HG03135 (cell line): Measurements from ENCODE around the gene CDCP1.
"Not testable (repeated sequence)": the region's sequence is repeated elsewhere in the genome, so short reads cannot be mapped to it uniquely, and the experiment has no call there.

ENCODE experiments used
- ATAC-seq: cut with Tn5 transposase; IDR thresholded peaks from one replicate; pipeline ENCODE4 v1.9.1; 2021; ENCODE audit warnings: mild to moderate bottlenecking, moderate library complexity; ENCODE audit not compliant: unreplicated experiment

CDCP1 gene

DNA sequence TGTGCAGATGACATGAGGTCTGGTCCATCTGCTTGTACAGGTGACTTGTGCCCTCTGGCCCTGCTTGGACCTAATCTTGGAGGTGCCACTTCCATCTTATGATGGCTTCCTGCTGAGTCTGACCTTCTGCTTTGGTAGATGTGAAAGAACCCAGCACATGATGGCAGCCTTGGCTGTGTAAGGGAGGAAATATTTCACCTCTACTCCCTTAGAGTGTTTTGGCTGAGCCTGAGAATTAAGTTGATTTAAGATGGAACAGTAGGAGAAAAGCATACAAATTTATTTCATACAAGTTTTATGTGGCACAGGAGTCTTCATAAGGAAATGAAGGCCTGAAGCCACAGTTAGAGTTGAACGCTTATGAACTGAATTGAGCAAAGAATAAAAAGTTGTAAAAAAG is 27.6 kb upstream of the CDCP1 start:
- no peak for ATAC-seq

DNA sequence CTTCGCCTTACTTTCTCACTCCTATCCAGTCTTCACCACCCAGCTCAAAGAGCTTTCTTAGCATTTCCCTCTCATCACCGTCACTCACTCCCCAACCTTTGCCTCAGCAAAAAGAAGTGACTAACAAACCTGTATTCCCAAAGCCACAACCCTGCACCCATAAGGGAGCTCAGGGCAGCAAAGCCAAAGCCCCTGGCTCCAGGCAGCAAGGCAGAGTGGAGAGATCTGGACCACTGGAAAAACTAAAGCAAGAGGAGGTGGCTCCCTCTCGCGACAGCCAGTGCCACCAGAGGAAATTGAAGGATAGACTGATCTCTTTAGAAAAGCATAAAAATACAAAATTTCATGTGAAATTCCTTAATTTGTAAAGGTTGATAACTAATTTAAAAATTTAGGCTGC is 25.1 kb upstream of the CDCP1 start:
- no peak for ATAC-seq

DNA sequence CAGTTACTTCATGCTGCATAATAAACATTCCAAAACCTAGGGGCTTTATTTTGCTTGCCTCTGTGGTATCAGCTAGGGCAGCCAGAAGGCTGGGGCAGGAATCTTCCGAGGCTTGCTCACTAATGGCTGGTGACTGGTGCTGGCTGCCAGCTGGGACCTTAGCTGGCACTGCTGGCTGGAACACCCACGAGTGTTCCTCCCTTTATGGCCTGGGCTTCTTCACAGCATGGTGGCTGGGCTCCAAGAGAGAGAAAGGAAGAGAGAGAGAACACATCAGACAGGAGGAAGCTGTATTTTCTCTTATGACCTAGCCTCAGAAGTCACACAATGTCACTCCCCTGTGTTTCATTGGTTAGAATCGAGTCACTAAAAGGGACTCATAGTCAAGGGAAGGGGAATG is 23.9 kb upstream of the CDCP1 start:
- ATAC-seq = no peak

DNA sequence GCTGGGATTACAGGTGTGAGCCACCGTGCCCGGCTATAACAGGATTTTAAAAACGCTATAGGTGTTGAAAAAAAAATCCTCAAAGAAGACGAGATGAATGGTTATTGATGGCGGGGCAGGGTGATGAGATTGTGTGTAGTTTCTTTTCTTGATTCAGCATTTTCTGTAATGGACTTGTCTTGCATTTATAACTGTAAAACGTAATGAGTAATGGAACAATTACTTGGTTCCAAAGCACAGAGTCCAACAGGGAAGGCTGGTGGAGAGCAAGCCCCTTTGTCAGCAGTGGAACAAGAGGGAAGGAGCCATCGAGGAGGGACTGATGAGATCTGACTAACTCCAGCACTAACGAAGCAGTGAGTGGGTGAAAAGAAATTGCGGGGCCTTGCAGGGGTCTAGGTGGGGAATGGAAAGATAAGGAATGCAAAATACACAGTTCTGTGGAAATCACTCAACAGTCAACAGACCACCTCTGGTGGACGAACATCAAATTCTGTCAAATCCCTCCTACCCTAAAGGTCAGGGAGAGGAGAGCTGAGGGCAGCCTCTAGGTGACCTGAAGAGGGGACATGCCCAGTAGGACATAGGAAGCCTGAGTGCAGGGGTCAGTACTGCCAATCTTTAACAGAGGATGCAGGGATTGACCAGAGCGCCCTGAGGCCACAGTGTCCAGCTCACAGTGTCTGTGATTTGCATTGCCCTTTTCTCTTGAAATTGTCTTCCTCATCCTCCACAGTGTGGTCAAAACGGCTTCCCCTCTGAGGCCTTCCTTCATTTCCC is 23.1 kb upstream of the CDCP1 start:
- ATAC-seq = no peak

DNA sequence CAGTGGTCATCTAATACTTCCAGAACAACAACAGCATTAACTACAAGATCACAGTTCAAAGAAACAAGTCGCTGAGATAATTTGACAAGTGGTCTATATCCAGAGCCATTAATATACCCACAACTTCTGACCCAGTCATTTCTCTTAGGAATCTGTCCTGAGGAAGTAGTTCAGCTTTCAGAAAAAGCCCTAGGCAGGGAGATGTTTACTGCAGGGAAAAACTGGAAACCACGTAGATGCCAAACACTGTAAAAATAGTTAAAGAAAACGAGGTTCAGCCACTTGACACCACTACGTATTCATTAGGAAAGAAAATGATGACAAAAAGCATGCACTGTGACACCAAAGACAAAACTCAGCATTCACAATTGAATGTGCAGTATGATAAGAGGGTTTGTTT is 22.3 kb upstream of the CDCP1 start:
- ATAC-seq = no peak

DNA sequence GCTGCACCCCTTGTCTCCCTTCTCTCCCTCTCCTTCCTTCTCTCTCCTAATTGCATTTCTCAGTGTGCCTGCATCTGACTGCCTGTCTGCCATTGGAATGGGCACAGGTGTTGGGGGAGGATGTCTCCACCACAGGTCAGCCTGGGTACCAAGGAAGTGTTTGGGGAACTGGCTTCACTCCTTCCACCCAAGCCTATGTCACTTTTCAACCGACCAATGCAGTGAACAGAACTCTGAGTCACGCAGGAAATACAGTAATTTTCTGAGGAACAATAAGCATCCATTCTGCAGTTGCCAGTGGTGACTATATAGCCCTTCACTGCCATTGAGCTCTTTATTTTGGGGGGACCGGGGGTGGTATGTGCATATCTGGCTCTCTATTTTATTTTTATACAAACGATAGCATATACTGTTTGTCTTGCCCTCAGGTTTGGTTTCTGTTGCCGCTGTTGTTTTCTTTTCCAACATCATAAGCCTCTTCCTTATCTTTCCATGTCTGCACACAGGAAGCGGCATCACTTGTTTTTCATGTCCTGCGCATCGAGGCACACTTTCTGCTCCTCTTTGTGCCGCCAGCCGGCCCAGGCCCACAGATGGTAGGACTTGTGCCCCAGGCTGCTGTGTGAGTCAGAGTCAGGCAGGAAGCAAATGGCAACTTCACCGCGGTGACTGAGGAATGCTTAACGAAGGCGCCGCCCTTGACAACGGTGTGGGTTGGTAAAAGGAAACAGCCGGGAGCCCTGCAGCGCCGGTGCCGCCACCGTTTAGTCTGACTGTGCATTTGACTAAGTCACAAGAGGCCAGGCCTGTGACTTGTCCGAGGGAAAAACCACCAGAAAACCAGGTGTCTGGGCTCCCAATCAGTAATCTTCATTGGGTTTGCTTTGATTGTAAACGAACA is 21.1 kb upstream of the CDCP1 start:
- ATAC-seq = no peak

DNA sequence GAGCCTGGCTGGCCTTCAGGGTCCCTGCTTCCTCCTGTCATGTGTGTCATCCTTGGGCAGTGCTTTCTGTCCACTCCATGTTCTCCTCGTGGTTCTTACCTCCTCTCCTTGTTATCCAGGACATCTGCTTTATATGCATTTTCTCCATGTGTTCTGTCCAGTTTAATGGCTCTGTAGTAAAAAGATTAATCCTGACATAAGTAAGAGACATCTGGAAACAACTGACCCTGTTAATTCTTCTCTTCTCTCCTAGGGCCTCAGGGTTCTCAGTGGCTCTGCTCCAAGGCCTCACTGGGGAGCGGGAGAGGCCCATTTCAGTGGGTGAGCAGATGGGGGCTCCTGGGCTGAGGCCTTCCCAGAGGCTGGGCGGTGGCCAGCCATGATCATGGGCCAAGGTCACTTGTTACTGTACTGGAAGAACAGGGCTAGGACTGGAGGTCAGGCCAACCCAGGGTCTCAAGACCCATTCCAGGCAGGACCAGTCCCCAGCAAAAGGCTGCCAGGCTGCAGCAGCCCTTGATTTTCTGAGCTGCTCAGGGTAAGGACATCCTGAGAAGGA is 20.2 kb upstream of the CDCP1 start:
- ATAC-seq = no peak

DNA sequence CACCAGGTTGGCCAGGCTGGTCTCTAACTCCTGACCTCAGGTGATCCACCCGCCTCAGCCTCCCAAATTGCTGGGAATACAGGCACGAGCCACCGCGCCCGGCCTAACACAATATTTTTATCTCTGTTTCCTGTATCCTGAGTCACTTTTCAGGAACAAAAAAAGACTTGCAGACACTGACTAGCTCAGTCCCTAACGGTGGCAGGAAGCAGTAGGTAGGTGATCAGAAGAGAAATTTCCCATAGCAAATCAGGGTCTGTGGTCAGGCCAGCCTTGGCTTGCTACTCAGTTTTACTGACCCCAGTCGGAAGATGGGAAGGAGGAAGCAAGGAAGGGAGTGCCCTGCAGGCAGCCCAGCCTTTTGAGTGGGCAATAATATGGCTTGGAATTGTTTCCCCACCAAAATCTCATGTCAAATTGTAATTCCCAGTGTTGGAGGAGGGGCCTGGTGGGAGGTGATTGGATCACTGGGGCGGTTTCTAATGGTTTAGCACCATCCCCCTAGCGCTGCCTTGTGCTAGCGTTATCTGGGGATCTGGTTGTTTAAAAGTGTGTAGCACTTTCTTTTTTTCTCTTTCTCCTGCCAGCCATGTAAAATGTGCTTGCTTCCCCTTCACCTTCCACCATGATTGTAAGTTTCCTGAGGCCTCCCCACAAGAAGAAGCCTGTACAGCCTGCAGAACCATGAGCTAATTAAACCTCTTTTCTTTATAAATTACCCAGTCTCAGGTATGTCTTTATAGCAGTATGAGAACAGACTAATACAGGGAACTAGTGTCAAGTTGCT is 19.5 kb upstream of the CDCP1 start:
- ATAC-seq = no peak

DNA sequence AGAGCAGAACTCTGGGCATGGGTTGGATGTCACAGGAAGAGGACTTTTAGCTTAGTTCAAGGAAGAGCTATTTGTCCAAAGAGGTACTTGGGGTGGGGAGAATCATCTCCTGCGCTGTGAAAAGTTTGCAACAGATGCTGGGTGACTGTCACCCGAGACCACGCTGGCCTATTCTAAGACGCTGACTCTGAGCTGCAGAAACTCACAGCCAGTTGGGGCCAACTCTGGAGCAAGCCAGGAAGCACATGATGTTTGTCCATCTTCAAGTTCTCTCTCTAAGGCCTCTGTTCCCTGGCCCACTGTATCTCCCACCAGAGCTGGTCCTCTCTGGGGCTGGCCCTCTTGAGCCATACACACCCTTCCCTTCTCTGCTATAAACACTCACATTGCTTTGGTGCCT is 17.9 kb upstream of the CDCP1 start:
- ATAC-seq = no peak

DNA sequence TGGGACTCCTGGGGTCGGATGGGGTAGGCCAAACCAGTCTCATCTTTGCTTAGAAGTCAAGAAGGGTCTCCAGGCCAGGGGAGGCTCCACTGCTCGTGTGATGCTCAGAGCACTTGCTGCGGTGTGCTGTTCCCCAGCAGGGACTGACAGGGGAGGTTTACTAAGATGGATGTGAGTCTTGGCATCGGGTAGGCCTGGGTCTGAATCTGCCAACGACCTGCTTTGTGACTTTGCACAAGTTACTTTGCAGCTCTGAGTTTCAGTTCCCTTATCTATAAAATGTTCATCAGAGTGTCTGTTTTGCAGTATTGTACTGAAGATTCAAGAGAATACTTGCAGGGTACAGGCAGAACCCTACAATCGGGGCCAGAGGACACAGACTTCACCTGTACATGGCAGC is 17.3 kb upstream of the CDCP1 start:
- ATAC-seq = no peak

DNA sequence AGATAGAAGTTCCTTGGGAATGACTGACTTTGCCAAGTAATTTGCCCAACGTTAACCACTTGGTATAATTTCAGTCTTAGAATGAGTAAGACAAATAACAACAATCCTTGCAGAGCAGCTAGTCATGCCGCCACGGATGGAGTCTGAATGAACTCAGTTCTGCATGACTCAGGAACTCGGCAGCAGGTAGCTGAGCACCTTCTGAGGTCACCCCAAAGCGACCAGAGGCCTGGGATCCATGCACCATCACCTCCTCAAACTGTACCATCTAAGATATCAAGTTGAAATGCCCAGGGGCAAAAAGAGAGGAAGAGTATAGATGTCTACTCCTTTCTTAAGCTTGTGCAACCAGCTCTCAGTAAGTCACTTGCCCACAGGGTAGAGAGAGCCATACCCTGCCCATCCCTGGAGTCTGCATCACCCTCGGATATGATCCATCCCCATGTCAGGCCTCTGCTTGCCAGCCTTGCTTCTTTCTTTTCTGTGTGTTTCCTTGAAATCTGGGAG is 8.5 kb upstream of the CDCP1 start:
- ATAC-seq = no peak

DNA sequence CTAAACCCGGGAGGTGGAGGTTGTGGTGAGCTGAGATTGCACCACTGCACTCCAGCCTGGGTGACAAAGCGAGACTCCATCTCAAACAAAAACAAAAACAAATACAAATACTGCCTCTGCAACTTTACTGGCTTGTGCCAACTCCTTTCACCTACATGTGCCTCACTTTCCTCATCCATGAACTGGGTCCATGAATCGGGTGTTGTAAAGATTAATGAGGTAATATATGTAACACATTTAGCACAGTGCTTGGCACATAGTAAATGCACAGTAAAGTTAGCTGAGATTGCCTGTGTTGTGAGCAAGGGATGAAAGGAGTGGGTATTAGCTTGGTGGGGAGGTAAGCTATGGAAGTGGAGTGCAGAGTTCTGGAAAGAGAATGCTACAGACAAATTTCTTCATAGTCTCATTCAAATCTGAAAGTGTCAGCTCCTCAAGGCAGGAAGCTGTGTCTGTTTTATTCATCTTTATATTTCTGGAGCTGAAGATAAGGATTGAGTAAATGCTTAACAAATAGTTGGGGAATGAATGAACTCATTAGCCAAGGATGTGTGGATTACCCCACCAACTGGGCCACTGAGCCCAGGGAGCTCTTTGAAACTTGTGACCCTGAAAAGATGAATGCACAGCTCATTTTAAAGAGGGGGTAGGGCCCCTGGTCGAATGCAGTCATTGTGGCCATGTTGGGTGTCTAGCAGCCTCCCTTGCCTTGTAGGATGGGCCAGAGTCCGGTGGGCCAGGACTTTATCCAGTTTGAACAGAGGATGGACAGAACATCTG is 7.7 kb upstream of the CDCP1 start:
- no peak for ATAC-seq

DNA sequence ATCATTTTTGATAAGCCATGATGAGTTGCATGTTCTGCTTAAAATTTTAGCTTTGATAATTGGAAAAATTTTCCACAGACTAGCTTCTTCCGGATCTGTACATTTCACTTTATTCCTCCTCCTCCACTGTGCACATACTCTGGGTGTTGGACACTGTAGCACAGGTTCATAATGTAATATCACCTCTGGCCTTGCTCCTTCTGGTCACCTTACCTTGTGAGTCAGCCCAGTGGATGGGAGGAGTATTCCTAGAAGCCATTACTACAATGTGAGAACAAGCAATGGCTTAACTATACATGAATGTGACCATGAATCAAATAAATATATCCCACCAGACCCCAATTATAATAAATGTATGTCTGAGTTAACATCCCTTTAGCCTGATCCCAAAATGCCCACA is 6.1 kb upstream of the CDCP1 start:
- ATAC-seq = no peak

DNA sequence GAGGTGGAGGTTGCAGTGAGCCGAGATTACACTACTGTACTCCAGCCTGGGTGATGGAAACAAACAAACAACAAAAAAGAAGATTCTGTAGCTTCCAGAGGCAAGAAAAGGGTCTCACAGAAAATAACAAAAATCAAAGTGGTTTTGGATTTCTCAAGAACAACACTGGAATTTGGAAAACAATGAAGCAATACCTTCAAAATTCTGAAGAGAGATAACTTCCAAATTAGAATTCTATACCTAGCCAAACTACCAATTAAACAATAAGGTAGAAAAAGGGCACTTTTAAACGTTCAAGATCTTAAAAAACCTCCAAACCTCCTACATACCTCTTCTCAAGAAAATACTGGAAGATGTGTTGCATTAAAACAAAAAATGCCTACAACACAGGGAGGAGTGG is 4.9 kb upstream of the CDCP1 start:
- ATAC-seq = no peak

DNA sequence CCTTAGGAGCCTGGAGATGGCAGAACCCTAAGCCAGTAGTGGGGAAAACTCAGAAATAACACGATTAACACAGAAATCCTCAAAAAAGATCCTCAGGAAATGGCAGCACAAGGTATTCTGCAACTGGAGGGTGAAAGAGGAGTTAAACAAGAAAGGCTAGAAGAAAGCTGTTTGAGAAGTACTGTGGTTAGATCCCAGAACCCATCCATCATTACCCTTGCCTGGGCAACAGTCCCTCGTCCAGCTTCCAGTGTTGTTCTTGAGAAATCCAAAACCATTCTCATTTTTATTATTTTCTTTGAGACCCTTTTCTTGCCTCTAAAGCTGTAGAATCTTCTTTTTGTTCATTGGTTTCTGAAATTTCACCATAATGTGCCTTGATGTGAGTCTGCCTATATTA is 2.7 kb upstream of the CDCP1 start:
- no peak for ATAC-seq

DNA sequence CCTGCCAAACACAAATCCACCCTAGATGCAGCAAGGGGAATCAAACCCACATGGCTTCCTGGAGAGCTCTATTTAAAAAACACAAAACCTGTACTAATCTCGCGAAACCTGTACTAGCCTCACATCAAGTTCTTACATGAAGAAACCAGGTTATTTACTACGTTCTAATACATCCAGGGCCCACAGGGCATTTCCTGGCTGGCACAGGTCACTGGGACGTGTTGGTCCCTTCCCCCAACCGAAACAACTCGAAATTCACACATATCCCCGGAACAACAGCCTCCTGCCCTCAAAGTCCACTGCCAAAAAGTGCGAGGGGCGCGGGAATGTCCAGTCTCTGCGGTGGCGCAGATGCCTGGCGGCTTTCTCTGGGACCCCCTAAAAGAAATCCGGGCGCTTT is 955 bp downstream of the CDCP1 start:
- ATAC-seq = no peak

DNA sequence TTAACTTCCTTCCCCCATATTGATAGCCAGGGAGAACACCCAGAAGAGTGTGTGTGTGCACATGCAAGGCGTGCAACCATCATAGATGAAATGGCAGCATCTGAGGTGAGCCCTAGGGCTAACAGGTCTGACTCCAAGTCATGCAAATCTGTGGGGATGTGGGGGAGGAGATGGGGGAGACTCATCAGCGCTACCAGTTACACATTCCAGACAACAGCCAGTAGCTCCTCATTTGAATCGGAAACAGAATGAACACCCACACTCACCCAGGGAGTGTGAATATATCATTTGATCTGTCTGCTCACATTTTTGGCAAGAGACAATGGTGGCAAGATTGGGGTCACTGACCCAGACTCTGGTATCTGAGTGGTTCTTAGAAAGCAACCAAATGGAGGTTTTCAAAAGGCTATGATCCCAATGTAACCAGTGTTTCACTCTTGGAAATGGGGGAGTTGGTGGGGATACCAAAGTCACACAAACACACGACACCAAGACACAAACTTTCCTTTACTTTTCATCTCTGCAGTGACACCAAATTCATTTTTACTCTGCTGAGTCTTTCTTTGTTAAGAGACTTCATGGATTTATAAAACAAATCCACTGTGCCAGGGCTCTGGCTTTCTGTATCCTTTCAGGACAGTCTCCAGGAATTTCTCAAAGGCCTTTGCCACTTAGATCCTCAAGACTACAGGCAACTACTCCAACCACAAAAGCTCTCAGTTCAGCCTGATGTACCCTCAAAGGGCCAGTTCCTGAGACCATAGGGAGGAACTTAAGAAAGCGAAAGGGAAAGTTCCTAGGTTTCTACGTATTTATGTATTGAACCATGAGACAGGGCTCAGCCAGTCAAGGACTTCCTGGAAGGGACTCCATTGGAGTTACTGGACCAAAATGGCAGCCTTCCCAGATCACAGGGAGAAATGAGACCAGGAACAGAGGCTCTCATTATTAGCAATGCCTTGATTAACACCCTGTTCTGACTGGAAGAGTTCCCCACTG is 2.2 kb downstream of the CDCP1 start:
- ATAC-seq = no peak

DNA sequence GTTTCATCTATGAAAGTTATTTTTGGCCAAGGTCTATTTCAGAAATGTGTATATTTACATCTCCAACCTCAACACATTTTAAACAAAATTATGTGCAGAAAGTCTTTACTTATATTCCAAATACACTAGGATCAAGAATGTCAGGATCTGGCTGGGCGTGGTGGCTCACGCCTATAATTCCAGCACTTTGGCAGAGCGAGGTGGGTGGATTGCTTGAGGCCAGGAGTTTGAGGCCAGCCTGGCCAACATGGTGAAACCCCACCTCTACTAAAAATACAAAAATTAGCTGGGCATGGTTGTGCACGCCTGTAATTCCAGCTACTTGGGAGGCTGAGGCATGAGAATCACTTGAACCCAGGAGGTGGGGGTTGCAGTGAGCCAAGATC is 5.4 kb downstream of the CDCP1 start:
- not testable (repeated sequence) for ATAC-seq

DNA sequence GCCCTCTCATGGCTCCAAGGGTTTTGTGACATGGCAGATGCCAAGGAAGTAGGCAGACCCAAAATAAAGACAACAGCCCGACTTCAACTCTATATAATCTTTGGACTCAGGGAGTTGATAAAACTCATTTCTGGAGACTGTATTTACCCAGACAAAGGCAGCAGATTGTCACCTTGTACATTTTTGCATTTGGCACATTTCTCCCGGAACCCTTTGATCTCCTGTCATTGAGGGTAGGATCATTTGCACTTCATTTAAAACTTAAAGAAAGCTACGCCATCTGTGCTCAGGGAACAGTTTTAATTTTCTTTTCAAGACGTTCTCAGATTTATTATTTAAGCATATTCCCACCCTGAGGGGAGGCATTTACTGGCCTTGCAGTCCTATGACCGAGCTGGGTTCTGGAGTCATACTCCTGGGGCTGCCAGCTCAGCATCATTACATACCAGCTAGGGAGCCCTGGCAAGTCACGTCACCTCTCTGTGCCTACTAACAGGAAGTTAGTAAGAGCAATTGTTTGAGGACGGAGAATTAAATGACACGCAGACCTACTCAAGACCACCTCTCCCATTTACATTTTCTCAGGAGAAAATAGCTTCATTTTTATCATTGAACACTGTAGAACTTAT is 5.9 kb downstream of the CDCP1 start:
- no peak for ATAC-seq
